Activated CD4-positive, alpha-beta T cell treated with anti-CD3 and anti-CD28 coated beads, Interleukin-2, amount 50 U/mL, for 48 hours (primary cell): Measurements from ENCODE around the gene GRIA2.

ENCODE experiments used
- DNase-seq, 2 experiments: peaks; one replicate each; pipeline ENCODE4 v3.0.0-alpha.2; 2020

The GRIA2 gene

DNA sequence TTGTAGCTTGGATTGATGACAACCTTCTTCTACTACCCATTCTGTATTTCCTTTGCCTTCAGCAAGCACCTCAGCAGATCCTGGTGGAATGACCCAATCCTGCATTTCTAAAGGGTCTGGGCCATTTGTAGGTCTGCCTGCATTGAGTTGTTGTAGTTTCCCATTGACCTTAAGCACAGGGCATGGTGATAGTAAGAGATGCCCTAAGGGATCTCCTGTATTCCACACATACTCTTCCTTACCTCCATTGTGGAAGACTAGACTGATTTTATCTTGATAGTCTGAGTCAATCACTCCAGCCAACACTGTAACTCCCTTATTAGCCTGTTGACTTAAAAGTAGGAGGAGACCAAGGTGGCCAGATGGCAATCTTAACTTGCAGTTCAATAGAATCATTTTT lies 184.5 kb downstream of the GRIA2 start:
- DNase-seq = no peak
